Cerebellar nuclear complex (tissue), 1 donor: ENCODE measurements around the gene DCC.

Source experiments
- DNase-seq, 2 experiments: peaks; one replicate each; lab custom pipeline; 2025; lab: John Stamatoyannopoulos, UW

The DCC gene

GRCh38 chr18:52339891-52340371 is at the start of gene DCC:
Gene DCC (plus strand): TSS chr18:52340197. CDS start chr18:52340788, 591 bp downstream.
- DNase-seq, result no peak

DNA sequence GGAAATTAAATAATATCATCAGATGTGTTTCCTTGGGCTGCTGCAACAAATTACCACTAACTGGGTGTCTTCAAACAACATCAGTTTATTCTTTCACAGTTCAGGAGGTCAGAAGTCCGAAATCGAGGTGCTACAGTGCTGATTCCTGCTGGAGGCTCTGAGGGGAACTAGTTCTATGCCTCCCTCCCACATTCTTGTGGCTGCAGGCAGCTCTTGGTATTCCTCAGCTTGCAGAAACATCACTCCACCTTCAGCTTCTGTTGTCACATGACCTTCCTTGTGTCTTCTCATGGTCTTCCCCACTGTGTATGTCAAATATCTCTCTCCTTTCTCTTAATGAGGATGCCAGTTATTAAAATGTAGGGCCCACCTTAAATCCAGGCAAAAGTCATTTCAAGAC is 29.3 kb upstream of the DCC start:
- no peak for DNase-seq

DNA sequence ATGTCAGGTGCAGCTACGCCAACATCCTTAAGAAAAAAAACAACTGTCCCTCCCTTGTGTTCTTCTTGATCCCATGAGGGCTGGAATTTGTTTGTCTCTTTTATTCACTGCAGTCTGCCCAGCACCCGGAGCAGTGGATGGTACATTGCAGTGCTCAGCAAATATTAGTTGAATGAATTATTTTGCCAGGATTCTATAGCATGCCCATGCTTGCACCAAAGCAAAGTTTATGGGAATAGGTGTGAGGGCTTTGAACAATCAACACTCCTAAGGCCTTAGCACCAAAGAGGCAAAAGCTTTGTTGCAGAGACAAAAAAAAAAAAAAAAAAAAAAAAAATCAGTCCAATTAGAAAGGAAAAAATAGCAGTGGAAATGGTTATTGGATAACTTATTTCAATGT is 28.7 kb upstream of the DCC start:
- no peak for DNase-seq

- DNase-seq, result no peak
These were observed 27.7 kb upstream of the DCC start for GRCh38 chr18:52312346-52312745.

- no peak for DNase-seq
These were observed 26.8 kb upstream of the DCC start for GRCh38 chr18:52313213-52313612.

- no peak for DNase-seq
These were observed 20.5 kb upstream of the DCC start for GRCh38 chr18:52319424-52319983.

- DNase-seq, result no peak
These were observed 17.7 kb upstream of the DCC start for GRCh38 chr18:52322307-52322706.

- no peak for DNase-seq
These were observed 16.2 kb upstream of the DCC start for GRCh38 chr18:52323802-52324201.

DNA sequence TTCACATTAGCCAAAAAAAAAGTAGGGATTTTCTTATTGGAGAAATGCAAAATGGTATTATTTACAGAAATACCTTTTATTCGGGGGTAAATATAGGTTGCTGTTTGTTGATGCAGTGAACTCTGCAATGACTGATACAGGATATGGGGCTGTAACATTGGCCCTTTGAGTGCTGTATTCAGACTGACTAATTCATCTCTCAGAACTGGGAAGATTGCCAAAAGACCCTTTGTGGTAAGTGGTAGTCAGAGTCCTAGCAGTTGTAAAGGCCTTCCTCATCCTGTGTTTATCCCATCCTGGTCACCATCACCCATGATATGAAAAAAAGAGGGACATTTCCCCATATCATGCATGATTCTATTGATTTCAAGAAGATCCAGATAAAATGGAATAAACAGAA is 14.0 kb upstream of the DCC start:
- no peak for DNase-seq

DNA sequence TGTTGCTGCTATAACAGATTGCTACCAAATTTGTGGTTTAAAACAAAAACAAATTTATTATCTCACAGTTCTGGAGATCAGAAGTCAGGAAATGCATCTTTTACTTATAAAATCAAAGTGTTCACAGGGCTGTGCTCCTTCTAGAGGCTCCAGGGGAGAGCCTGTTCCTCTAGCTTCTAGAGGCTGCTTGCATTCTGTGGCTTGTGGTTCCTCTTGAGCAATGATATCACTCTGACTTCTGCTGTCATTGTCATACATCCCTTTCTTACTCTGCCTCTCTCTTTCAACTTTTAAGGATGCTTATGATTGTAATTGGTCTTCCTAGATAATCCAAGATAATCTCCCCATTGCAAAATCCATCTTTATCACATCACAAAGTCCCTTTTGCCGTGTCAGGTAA is 6.1 kb upstream of the DCC start:
- no peak for DNase-seq

- DNase-seq, result no peak
These were observed 5.7 kb upstream of the DCC start for GRCh38 chr18:52334307-52334706.

DNA sequence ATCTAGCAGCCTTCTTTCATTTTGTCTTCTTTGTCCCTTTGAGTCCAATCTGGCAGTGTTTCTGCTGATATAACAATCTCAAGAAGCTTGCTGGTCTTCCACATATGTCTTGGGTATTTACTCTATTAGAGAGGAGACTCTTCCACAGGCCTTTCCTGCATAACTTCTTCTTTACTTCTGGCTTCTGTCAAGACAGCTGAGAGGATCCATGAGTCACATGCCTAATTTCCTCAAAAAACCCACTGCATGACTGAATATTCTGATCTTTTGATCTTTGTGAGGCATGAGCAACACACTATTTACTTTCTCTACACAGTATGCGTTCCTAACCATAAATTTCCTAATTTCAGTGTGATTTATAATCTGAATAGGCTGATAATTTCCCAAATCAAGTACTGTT is 5.1 kb upstream of the DCC start:
- DNase-seq, result no peak

GRCh38 chr18:52337276-52337675 is 2.7 kb upstream of the DCC start:
- no peak for DNase-seq

- no peak for DNase-seq
These were observed 557 bp downstream of the DCC start for GRCh38 chr18:52340406-52341102.

DNA sequence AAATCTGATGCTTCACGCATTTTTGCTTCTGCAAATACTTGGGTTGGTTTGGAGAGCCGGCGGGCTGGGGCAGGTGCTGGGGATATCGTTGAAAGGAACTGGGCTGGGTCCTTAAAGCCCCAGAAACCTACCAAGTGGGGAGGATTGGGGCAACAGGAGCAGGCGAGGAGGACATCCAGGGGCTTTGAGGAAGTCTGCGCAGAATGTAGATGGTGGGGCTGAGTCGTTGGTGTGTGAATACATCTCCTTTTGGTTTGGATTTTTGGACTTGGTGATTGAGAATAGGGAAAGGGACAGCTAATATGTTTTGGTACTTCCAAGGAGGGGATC is 1.1 kb downstream of the DCC start:
- DNase-seq, result no peak

- DNase-seq, result no peak
These were observed 1.8 kb downstream of the DCC start for GRCh38 chr18:52341608-52342381.

GRCh38 chr18:52342456-52342855 is 2.5 kb downstream of the DCC start:
- DNase-seq, result no peak

GRCh38 chr18:52343138-52343537 is 3.1 kb downstream of the DCC start:
- no peak for DNase-seq

DNA sequence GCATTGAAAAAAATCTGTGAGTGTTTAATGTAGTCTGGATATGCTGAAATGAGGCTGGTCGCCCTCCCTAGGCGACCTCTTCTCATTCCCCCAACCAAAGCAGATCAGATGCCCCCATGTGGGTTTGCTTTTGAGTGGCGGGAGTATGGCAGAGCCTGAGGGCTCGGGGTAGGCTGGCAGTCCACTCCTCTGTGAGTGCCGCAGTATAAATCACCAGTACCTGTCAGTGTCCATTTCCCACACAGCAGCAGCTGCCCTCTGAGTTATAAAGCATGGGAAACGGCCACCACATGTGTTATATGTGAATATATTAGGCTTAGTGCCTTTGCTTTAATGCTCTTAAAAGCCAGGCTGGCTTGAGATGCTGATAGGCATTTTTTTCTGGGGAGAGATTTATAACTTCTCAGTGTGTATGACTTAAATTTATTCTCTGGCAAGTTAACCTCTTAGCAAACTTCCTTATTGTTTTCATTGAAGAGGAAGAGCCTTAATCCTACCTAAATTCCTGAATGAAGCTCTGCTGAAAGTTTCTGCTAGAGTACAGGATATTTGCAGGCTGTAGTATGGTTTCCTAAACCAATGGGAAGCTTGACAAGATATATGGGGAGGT is 3.8 kb downstream of the DCC start:
- no peak for DNase-seq

- DNase-seq, result no peak
These were observed 4.9 kb downstream of the DCC start for GRCh38 chr18:52344881-52345280.

DNA sequence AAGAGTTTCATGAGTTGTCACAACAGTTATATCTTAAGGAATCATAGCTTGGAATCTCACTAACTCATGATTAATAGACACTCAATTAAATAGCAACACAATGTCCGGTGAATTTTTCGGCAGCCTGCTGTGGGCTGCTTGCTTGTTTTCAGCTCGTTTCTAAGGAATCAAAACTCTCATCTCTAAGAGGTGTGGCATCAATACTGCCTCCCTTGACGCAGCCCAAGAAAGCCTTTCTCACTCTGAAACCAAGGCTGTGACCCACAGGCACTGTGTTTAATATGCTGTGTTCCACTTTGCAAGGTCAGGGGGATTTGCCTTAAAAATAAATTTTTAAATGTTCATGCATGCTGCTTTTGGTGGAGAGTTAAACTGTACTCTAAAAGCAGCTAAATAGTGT is 5.4 kb downstream of the DCC start:
- no peak for DNase-seq

DNA sequence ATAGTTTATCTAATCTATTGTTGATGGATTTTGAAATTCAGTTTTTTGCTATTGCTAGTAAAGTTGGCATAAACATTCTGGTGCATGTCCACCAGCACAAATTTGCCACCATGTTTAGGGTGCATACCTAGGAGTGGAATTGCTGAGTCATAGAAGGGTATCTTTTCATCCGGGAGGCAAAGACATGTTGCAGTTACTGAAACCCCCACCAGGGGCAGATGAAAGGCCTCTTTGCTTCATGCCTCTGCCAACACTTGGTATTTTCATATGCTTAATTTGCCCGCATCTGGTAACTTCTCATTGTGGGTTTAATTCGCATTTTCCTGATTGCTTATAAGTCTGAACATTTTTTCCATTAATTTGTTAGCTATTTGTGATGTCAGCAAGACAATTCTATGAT is 8.2 kb downstream of the DCC start:
- DNase-seq, result no peak

GRCh38 chr18:52349498-52349897 is 9.5 kb downstream of the DCC start:
- DNase-seq, result no peak
